Breast epithelium (tissue), 4 donors: Measurements from ENCODE around the gene TNFAIP1. TPM values are rescaled to one million over a fixed set of nuclear protein-coding genes. Genes with fewer than 3 reads are reported as not detected.

ENCODE experiments used
- DNase-seq, 2 donors: peaks; one replicate each; pipeline ENCODE4 v3.0.0-alpha.2; 2019; ENCODE audit warnings: low spot score in 2 of 2
- H3K27ac ChIP-seq, 2 donors: fragments of 200-600 bp; sonication (generic) in 1 of 2; one replicate each; pipeline ENCODE4 v1.5.1; 2016 to 2019; ENCODE audit warnings: mild to moderate bottlenecking in 1 of 2
- H3K27me3 ChIP-seq, 2 donors: fragments of 200-600 bp; sonication (generic) in 1 of 2; one replicate each; pipeline versions ENCODE4 v1.5.1 to v1.6.0; 2017 to 2019; ENCODE audit warnings: control low read depth in 1 of 2, mild to moderate bottlenecking in 1 of 2
- H3K36me3 ChIP-seq: fragments of 200-600 bp; one replicate; pipeline ENCODE4 v1.5.1; 2019
- H3K4me1 ChIP-seq, 2 donors: fragments of 200-600 bp; sonication (generic); one replicate each; pipeline ENCODE4 v1.5.1; 2016 to 2019; ENCODE audit warnings: control low read depth in 1 of 2
- H3K4me3 ChIP-seq, 3 donors: fragments of 200-600 bp; sonication (generic); 1 replicate in 2 of 3; 2 replicates in 1 of 3; pipeline ENCODE4 v1.5.1; 2016 to 2019; ENCODE audit warnings: mild to moderate bottlenecking in 3 of 3, moderate library complexity in 2 of 3
- H3K9me3 ChIP-seq, 2 donors: fragments of 200-600 bp; sonication (generic) in 1 of 2; one replicate each; pipeline ENCODE4 v1.5.1; 2016 to 2019; ENCODE audit warnings: control low read depth in 1 of 2
- CTCF ChIP-seq, 3 donors: fragments of 450-650 bp; IDR thresholded peaks; one replicate each; pipeline ENCODE4 v1.5.1; 2016 to 2017; ENCODE audit warnings: antibody characterized with exemption in 3 of 3, mild to moderate bottlenecking in 3 of 3, moderate library complexity in 3 of 3
- POLR2A ChIP-seq: fragments of 450-650 bp; IDR thresholded peaks from one replicate; pipeline ENCODE4 v1.6.1; 2016; ENCODE audit warnings: antibody characterized with exemption, mild to moderate bottlenecking, moderate library complexity
- POLR2AphosphoS5 ChIP-seq, 3 donors: sonication (generic); formaldehyde crosslinking; IDR thresholded peaks; one replicate each; pipeline ENCODE4 v1.6.1; 2017; ENCODE audit warnings: antibody characterized with exemption in 3 of 3
- intact Hi-C: fragments of 100-400 bp; cut with DNase I; formaldehyde crosslinking; loops from one replicate; pipeline ENCODE4 v1.15.1; 2023; ENCODE audit warnings: low total_unique reads
- total RNA-seq, 3 donors: library from RNA; depleted of rRNA; stranded (reverse); fragments of >200 nt; gene quantifications; one replicate each; pipeline ENCODE4 v1.1.0, GENCODE V29; 2016

Gene TNFAIP1
- total RNA-seq, 3 donors from 2014 or later, result 15.5 to 31.9 (median 28.5) TPM

- Histone ChIP-seq H3K27me3 (no peaks in the 10 kb centered on the region), H3K4me1 (no peaks in the 10 kb centered on the region), H3K36me3 (peaks cover 5% of the 10 kb centered on the region), H3K27ac (no peak overlapping the region), H3K4me3 (no peak overlapping the region), H3K9me3 (no peaks in the 10 kb centered on the region)
- intact Hi-C loops, result no loop called here
- TF ChIP-seq POLR2AphosphoS5 (IDR thresholded peaks at IDR 0.05) (peak in 1 of 3 donors; percentile 37), CTCF (IDR thresholded peaks at IDR 0.05) (no peak)
- DNase-seq, result no peak
Measured at GRCh38 chr17:28326114-28326513, 9.4 kb upstream of the TNFAIP1 start.

GRCh38 chr17:28327031-28327607 is 8.4 kb upstream of the TNFAIP1 start:
- Histone ChIP-seq H3K27me3 (no peaks in the 10 kb centered on the region), H3K27ac (no peak overlapping the region), H3K36me3 (peaks cover 5% of the 10 kb centered on the region), H3K4me3 (no peak overlapping the region), H3K4me1 (no peaks in the 10 kb centered on the region), H3K9me3 (no peaks in the 10 kb centered on the region)
- intact Hi-C loops, result no loop called here
- DNase-seq, result no peak
- TF ChIP-seq POLR2AphosphoS5 (IDR thresholded peaks at IDR 0.05) (no peak), CTCF (IDR thresholded peaks at IDR 0.05) (no peak), POLR2A (no peak)

- no peaks in the 10 kb centered on the region for H3K4me1 ChIP-seq
- no peak overlapping the region for H3K4me3 ChIP-seq
- no peak for DNase-seq
- peaks cover 5% of the 10 kb centered on the region for H3K36me3 ChIP-seq
- TF ChIP-seq POLR2AphosphoS5 (IDR thresholded peaks at IDR 0.05), result no peak
- no peak for TF ChIP-seq CTCF (IDR thresholded peaks at IDR 0.05)
- no peak for TF ChIP-seq POLR2A
- no peak overlapping the region for H3K27ac ChIP-seq
- H3K27me3 ChIP-seq, result no peaks in the 10 kb centered on the region
- intact Hi-C loops, result no loop called here
- H3K9me3 ChIP-seq, result no peaks in the 10 kb centered on the region
Measured at GRCh38 chr17:28327709-28328108, 7.9 kb upstream of the TNFAIP1 start.

- TF ChIP-seq CTCF (IDR thresholded peaks at IDR 0.05) (no peak), POLR2A (no peak), POLR2AphosphoS5 (IDR thresholded peaks at IDR 0.05) (no peak)
- Histone ChIP-seq H3K4me1 (no peaks in the 10 kb centered on the region), H3K9me3 (no peaks in the 10 kb centered on the region), H3K27ac (no peak overlapping the region), H3K4me3 (no peak overlapping the region), H3K36me3 (peaks cover 5% of the 10 kb centered on the region), H3K27me3 (no peaks in the 10 kb centered on the region)
- DNase-seq, result no peak
- intact Hi-C loops, result no loop called here
Measured at GRCh38 chr17:28328325-28328724, 7.2 kb upstream of the TNFAIP1 start.

GRCh38 chr17:28330671-28331070 is 4.9 kb upstream of the TNFAIP1 start:
- peaks cover 5% of the 10 kb centered on the region for H3K36me3 ChIP-seq
- no peaks in the 10 kb centered on the region for H3K27me3 ChIP-seq
- TF ChIP-seq CTCF (IDR thresholded peaks at IDR 0.05) (no peak), POLR2A (no peak), POLR2AphosphoS5 (IDR thresholded peaks at IDR 0.05) (no peak)
- no peak for DNase-seq
- H3K4me1 ChIP-seq, result peaks cover 3 to 11% of the 10 kb centered on the region in 2 donors
- H3K9me3 ChIP-seq, result no peaks in the 10 kb centered on the region
- no peak overlapping the region for H3K27ac ChIP-seq
- H3K4me3 ChIP-seq, result no peak overlapping the region
- intact Hi-C loops, result no loop called here
